ENCODE data around the gene DCP1B. TPM values are rescaled to one million over a fixed set of nuclear protein-coding genes. Genes with fewer than 3 reads are reported as not detected.

The DCP1B gene
- polyA plus RNA-seq, 1 donor from 2014 or later, result 12.5 TPM

- Histone ChIP-seq H4K20me1 (ENCODE audit: insufficient read depth) (no peaks in the 10 kb centered on the region), H3K9me2 (ENCODE audit: insufficient read depth, low read length) (no peaks in the 10 kb centered on the region), H3F3A (ENCODE audit: insufficient read depth, low read length, poor library complexity, severe bottlenecking) (no peaks in the 10 kb centered on the region), H3K4me3 (ENCODE audit: low read length) (no peak overlapping the region), H3K27ac (ENCODE audit: low read length) (no peak overlapping the region), H3K27me3 (ENCODE audit: insufficient read depth, low read depth, low read length) (no peaks in the 10 kb centered on the region), H3K4me2 (ENCODE audit: low read length) (no peak overlapping the region), H3K9me3 (ENCODE audit: low read length) (no peaks in the 10 kb centered on the region), H3K9ac (ENCODE audit: low read length) (no peak overlapping the region), H3K79me2 (replicated peaks; ENCODE audit: insufficient read depth, low read length) (no peaks in the 10 kb centered on the region), H3K36me3 (ENCODE audit: insufficient read depth, low read length) (no peaks in the 10 kb centered on the region), H2AFZ (ENCODE audit: low read depth, low read length) (no peak overlapping the region)
- TF ChIP-seq REST (IDR thresholded peaks at IDR 0.05; ENCODE audit: borderline replicate concordance) (no peak), MXI1 (conservative IDR thresholded peaks at IDR 0.05; ENCODE audit: poor library complexity, severe bottlenecking) (no peak), EZH2 (IDR thresholded peaks at IDR 0.05; ENCODE audit: borderline replicate concordance, insufficient read depth, low read length, poor library complexity, severe bottlenecking) (no peak), EP300 (conservative IDR thresholded peaks at IDR 0.05; ENCODE audit: poor library complexity, severe bottlenecking) (no peak), SMC3 (conservative IDR thresholded peaks at IDR 0.05; ENCODE audit: poor library complexity) (no peak), RAD21 (conservative IDR thresholded peaks at IDR 0.05) (no peak), POLR2AphosphoS5 (IDR thresholded peaks at IDR 0.05) (no peak), CTCF (IDR thresholded peaks at IDR 0.05; ENCODE audit: poor library complexity, severe bottlenecking) (no peak), TAF1 (IDR thresholded peaks at IDR 0.05; ENCODE audit: low read depth) (no peak)
Observed at GRCh38 chr12:1925684-1926006, 78.6 kb downstream of the DCP1B start.

- no peaks in the 10 kb centered on the region for H4K20me1 ChIP-seq (ENCODE audit: insufficient read depth)
- no peak overlapping the region for H3K9ac ChIP-seq (ENCODE audit: low read length)
- no peak overlapping the region for H3K4me3 ChIP-seq (ENCODE audit: low read length)
- TF ChIP-seq MXI1 (conservative IDR thresholded peaks at IDR 0.05; ENCODE audit: poor library complexity, severe bottlenecking), result no peak
- TF ChIP-seq TAF1 (IDR thresholded peaks at IDR 0.05; ENCODE audit: low read depth), result no peak
- TF ChIP-seq REST (IDR thresholded peaks at IDR 0.05; ENCODE audit: borderline replicate concordance), result no peak
- TF ChIP-seq SMC3 (conservative IDR thresholded peaks at IDR 0.05; ENCODE audit: poor library complexity), result no peak
- no peak for TF ChIP-seq CTCF (IDR thresholded peaks at IDR 0.05; ENCODE audit: poor library complexity, severe bottlenecking)
- TF ChIP-seq POLR2AphosphoS5 (IDR thresholded peaks at IDR 0.05), result no peak
- TF ChIP-seq EZH2 (IDR thresholded peaks at IDR 0.05; ENCODE audit: borderline replicate concordance, insufficient read depth, low read length, poor library complexity, severe bottlenecking), result no peak
- no peak for TF ChIP-seq RAD21 (conservative IDR thresholded peaks at IDR 0.05)
- TF ChIP-seq EP300 (conservative IDR thresholded peaks at IDR 0.05; ENCODE audit: poor library complexity, severe bottlenecking), result no peak
- no peak overlapping the region for H2AFZ ChIP-seq (ENCODE audit: low read depth, low read length)
- no peaks in the 10 kb centered on the region for H3F3A ChIP-seq (ENCODE audit: insufficient read depth, low read length, poor library complexity, severe bottlenecking)
- no peaks in the 10 kb centered on the region for H3K9me2 ChIP-seq (ENCODE audit: insufficient read depth, low read length)
- H3K4me2 ChIP-seq (ENCODE audit: low read length), result no peak overlapping the region
- no peak overlapping the region for H3K27ac ChIP-seq (ENCODE audit: low read length)
- no peaks in the 10 kb centered on the region for H3K36me3 ChIP-seq (ENCODE audit: insufficient read depth, low read length)
- no peaks in the 10 kb centered on the region for H3K27me3 ChIP-seq (ENCODE audit: insufficient read depth, low read depth, low read length)
- no peaks in the 10 kb centered on the region for H3K9me3 ChIP-seq (ENCODE audit: low read length)
- no peaks in the 10 kb centered on the region for H3K79me2 ChIP-seq (replicated peaks; ENCODE audit: insufficient read depth, low read length)
Observed at GRCh38 chr12:1924996-1925683, 79.1 kb downstream of the DCP1B start.

Data from neural cell (in vitro differentiated cells).